GM12878 (cell line): Measurements from ENCODE around the gene AP4E1. TPM values are rescaled to one million over a fixed set of nuclear protein-coding genes. Genes with fewer than 3 reads are reported as not detected.
A peak's percentile ranks its signal among the peaks of the same experiment; 100 is the strongest.

Experiments
- ASH2L ChIP-seq: fragments of 300-600, 200-600 bp; sonication (generic); IDR thresholded peaks from 2 replicates; pipeline ENCODE4 v1.6.1; 2017; ENCODE audit warnings: low read depth, mild to moderate bottlenecking, borderline replicate concordance
- BACH1 ChIP-seq: fragments of 450-650 bp; IDR thresholded peaks from 2 replicates; pipeline ENCODE4 v1.6.1; 2017; ENCODE audit warnings: mild to moderate bottlenecking, borderline replicate concordance
- BMI1 ChIP-seq: fragments of 450-650 bp; IDR thresholded peaks from 2 replicates; pipeline ENCODE4 v1.6.1; 2016; ENCODE audit warnings: mild to moderate bottlenecking, moderate library complexity, borderline replicate concordance
- CHD2 ChIP-seq: IDR thresholded peaks from 2 replicates; pipeline ENCODE4 v1.6.1; 2011; ENCODE audit warnings: low read depth, low read length, improper control_type of control experiment, borderline replicate concordance
- FOXK2 ChIP-seq: fragments of 450-650 bp; IDR thresholded peaks from 2 replicates; pipeline ENCODE4 v1.6.1; 2017; ENCODE audit warnings: mild to moderate bottlenecking, moderate library complexity
- JUNB ChIP-seq: IDR thresholded peaks from 2 replicates; pipeline ENCODE4 v1.6.1; 2016; ENCODE audit warnings: antibody characterized with exemption, mild to moderate bottlenecking
- MYB ChIP-seq: fragments of 150-350 bp; IDR thresholded peaks from 2 replicates; pipeline ENCODE4 v1.6.1; 2014; ENCODE audit warnings: mild to moderate bottlenecking, low read depth, low read length, borderline replicate concordance
- NR2C2 ChIP-seq: IDR thresholded peaks from 2 replicates; pipeline ENCODE4 v1.6.1; 2011; ENCODE audit warnings: borderline replicate concordance, low read depth; ENCODE audit not compliant: control insufficient read depth, insufficient read length
- POU2F2 ChIP-seq: IDR thresholded peaks from 3 replicates; pipeline ENCODE4 v1.6.1; 2011; ENCODE audit warnings: low read depth, mild to moderate bottlenecking, low read length, borderline replicate concordance
- RELA ChIP-seq: fragments of 450-650 bp; IDR thresholded peaks from 2 replicates; pipeline ENCODE4 v1.8.0; 2014; ENCODE audit warnings: borderline replicate concordance; ENCODE audit not compliant: partially characterized antibody
- SIN3A ChIP-seq: IDR thresholded peaks from 2 replicates; pipeline ENCODE4 v1.6.1; 2012; ENCODE audit warnings: low read depth, low read length, improper control_type of control experiment
- TAF1 ChIP-seq: IDR thresholded peaks from 2 replicates; pipeline ENCODE4 v1.6.1; 2011; ENCODE audit warnings: mild to moderate bottlenecking, low read depth, low read length, borderline replicate concordance
- TCF3 ChIP-seq: IDR thresholded peaks from 2 replicates; pipeline ENCODE4 v1.6.1; 2012; ENCODE audit warnings: low read depth, mild to moderate bottlenecking, low read length, borderline replicate concordance; ENCODE audit not compliant: insufficient read depth
- YBX1 ChIP-seq: fragments of 450-650 bp; IDR thresholded peaks from 2 replicates; pipeline ENCODE4 v1.6.1; 2016; ENCODE audit warnings: antibody characterized with exemption
- polyA plus RNA-seq, 11 experiments: library from polyadenylated mRNA; depleted of rRNA in 4 of 11; unstranded in 6 of 11; stranded (reverse) in 5 of 11; fragments of >200 nt; fragmentation: Nextera tagmentation in 4 of 11; fragmentation: Illumina TruSeq in 1 of 11; extraction: Ambion mirVana in 4 of 11; extraction: Trizol in 1 of 11; gene quantifications; 1 replicate in 1 of 11; 2 replicates in 10 of 11; pipeline versions ENCODE4 v1.2.1 to v1.2.3, GENCODE V29; 2011 to 2016; ENCODE audit warnings: inconsistent platforms in 2 of 11, missing spikeins in 2 of 11, low read depth in 1 of 11
- total RNA-seq, 4 experiments: library from RNA; depleted of rRNA in 3 of 4; stranded (reverse); fragments of >200 nt in 3 of 4; fragmentation: Illumina TruSeq in 1 of 4; extraction: Trizol in 1 of 4; gene quantifications; 2 replicates each; pipeline versions ENCODE4 v1.2.1 to v1.2.3, GENCODE V29; 2013 to 2021
- TF ChIP-seq, protein P1 (sequence below): fragments of 450-650 bp; IDR thresholded peaks from 2 replicates; pipeline ENCODE4 v1.6.1; 2017; ENCODE audit warnings: mild to moderate bottlenecking, moderate library complexity
- TF ChIP-seq, protein P2 (sequence below): IDR thresholded peaks from 2 replicates; pipeline ENCODE4 v1.6.1; 2012; ENCODE audit warnings: mild to moderate bottlenecking, low read depth, low read length
- TF ChIP-seq, protein P3 (sequence below): fragments of 150-350 bp; IDR thresholded peaks from 2 replicates; pipeline ENCODE4 v1.6.1; 2014; ENCODE audit warnings: mild to moderate bottlenecking, low read depth, low read length
- TF ChIP-seq, protein P4 (sequence below): fragments of 450-650 bp; IDR thresholded peaks from 2 replicates; pipeline ENCODE4 v1.6.1; 2014; ENCODE audit warnings: mild to moderate bottlenecking

AP4E1 gene
- total and polyA plus RNA-seq, 10 of the 15 experiments (the other 5 are each of a cell fraction or from before 2014, with no cell fraction given) = 1.2 to 11.4 (median 6.7) TPM

DNA sequence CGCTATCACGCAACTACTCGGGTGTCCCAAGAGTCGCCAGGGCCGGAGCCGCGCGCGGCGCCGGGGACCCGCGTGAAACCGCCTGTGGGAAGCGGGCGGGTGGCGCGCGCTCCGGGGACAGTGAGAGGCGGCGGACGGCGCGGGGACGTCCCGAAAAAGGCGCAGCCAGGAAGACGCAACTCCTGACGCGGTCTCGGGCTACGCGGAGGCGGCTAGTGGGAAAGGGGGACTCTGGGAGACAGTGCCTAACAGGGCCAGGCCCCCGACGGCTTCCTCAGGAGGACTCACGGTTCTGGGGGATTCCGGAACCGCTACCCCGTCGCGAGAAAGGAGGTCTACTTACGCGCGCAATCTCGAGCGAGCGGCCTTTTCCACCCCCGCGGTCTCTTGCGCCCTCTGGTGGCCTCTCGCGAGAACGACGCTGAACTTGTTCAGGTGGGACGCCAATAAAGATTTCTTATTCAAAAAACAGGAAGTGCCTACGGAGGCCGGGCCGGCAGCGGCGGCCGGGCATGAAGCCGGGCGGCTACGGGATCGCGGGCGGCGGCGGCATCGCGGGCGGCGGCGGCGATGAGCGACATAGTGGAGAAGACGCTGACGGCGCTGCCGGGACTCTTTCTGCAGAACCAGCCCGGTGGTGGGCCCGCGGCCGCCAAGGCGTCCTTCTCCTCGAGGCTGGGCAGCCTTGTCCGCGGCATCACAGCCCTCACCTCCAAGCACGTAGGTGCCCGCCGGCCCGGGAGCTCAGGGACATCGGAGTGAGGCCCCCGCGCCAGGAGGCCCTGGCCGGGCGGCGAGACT, at the start of gene AP4E1 (continued):
- TF ChIP-seq RELA = peak; percentile 85
- TF ChIP-seq, protein P1, sequence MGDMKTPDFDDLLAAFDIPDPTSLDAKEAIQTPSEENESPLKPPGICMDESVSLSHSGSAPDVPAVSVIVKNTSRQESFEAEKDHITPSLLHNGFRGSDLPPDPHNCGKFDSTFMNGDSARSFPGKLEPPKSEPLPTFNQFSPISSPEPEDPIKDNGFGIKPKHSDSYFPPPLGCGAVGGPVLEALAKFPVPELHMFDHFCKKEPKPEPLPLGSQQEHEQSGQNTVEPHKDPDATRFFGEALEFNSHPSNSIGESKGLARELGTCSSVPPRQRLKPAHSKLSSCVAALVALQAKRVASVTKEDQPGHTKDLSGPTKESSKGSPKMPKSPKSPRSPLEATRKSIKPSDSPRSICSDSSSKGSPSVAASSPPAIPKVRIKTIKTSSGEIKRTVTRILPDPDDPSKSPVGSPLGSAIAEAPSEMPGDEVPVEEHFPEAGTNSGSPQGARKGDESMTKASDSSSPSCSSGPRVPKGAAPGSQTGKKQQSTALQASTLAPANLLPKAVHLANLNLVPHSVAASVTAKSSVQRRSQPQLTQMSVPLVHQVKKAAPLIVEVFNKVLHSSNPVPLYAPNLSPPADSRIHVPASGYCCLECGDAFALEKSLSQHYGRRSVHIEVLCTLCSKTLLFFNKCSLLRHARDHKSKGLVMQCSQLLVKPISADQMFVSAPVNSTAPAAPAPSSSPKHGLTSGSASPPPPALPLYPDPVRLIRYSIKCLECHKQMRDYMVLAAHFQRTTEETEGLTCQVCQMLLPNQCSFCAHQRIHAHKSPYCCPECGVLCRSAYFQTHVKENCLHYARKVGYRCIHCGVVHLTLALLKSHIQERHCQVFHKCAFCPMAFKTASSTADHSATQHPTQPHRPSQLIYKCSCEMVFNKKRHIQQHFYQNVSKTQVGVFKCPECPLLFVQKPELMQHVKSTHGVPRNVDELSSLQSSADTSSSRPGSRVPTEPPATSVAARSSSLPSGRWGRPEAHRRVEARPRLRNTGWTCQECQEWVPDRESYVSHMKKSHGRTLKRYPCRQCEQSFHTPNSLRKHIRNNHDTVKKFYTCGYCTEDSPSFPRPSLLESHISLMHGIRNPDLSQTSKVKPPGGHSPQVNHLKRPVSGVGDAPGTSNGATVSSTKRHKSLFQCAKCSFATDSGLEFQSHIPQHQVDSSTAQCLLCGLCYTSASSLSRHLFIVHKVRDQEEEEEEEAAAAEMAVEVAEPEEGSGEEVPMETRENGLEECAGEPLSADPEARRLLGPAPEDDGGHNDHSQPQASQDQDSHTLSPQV = peak; percentile 87
- TF ChIP-seq, protein P2, sequence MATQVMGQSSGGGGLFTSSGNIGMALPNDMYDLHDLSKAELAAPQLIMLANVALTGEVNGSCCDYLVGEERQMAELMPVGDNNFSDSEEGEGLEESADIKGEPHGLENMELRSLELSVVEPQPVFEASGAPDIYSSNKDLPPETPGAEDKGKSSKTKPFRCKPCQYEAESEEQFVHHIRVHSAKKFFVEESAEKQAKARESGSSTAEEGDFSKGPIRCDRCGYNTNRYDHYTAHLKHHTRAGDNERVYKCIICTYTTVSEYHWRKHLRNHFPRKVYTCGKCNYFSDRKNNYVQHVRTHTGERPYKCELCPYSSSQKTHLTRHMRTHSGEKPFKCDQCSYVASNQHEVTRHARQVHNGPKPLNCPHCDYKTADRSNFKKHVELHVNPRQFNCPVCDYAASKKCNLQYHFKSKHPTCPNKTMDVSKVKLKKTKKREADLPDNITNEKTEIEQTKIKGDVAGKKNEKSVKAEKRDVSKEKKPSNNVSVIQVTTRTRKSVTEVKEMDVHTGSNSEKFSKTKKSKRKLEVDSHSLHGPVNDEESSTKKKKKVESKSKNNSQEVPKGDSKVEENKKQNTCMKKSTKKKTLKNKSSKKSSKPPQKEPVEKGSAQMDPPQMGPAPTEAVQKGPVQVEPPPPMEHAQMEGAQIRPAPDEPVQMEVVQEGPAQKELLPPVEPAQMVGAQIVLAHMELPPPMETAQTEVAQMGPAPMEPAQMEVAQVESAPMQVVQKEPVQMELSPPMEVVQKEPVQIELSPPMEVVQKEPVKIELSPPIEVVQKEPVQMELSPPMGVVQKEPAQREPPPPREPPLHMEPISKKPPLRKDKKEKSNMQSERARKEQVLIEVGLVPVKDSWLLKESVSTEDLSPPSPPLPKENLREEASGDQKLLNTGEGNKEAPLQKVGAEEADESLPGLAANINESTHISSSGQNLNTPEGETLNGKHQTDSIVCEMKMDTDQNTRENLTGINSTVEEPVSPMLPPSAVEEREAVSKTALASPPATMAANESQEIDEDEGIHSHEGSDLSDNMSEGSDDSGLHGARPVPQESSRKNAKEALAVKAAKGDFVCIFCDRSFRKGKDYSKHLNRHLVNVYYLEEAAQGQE = peak; percentile 29; the same call in 1 of the 2 replicates
- no peak for TF ChIP-seq TCF3
- TF ChIP-seq BMI1 = no peak
- peak; percentile 92 for TF ChIP-seq CHD2
- TF ChIP-seq JUNB = no peak
- TF ChIP-seq, protein P3, sequence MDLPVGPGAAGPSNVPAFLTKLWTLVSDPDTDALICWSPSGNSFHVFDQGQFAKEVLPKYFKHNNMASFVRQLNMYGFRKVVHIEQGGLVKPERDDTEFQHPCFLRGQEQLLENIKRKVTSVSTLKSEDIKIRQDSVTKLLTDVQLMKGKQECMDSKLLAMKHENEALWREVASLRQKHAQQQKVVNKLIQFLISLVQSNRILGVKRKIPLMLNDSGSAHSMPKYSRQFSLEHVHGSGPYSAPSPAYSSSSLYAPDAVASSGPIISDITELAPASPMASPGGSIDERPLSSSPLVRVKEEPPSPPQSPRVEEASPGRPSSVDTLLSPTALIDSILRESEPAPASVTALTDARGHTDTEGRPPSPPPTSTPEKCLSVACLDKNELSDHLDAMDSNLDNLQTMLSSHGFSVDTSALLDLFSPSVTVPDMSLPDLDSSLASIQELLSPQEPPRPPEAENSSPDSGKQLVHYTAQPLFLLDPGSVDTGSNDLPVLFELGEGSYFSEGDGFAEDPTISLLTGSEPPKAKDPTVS = peak; percentile 75
- TF ChIP-seq NR2C2 = no peak
- TF ChIP-seq SIN3A = no peak; the same call in 1 of the 2 replicates
- TF ChIP-seq YBX1 = no peak
- 0 out of 2 replicates have a peak, but pooled peaks have one; percentile 48 for TF ChIP-seq MYB
- TF ChIP-seq POU2F2 = peak; percentile 74
- peak; percentile 84 for TF ChIP-seq BACH1
- peak; percentile 45 for TF ChIP-seq TAF1
- no peak for TF ChIP-seq FOXK2
- peak; percentile 90; the same call in 1 of the 2 replicates for TF ChIP-seq ASH2L
- TF ChIP-seq, protein P4, sequence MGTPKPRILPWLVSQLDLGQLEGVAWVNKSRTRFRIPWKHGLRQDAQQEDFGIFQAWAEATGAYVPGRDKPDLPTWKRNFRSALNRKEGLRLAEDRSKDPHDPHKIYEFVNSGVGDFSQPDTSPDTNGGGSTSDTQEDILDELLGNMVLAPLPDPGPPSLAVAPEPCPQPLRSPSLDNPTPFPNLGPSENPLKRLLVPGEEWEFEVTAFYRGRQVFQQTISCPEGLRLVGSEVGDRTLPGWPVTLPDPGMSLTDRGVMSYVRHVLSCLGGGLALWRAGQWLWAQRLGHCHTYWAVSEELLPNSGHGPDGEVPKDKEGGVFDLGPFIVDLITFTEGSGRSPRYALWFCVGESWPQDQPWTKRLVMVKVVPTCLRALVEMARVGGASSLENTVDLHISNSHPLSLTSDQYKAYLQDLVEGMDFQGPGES = 0 out of 2 replicates have a peak, but pooled peaks have one; percentile 26
